ENCODE data around the gene DPP10.

The DPP10 gene

GRCh38 chr2:114940785-114941458, 498.5 kb downstream of the DPP10 start:
- Histone ChIP-seq H3K27ac (ENCODE audit: low read length) (no peak overlapping the region), H3K9me3 (ENCODE audit: insufficient read depth, low read length, severe bottlenecking) (no peaks in the 10 kb centered on the region), H3K9ac (ENCODE audit: low read depth, low read length) (no peak overlapping the region), H3K36me3 (ENCODE audit: insufficient read depth, low read length) (no peaks in the 10 kb centered on the region), H3K4me1 (ENCODE audit: insufficient read depth, low read length) (no peaks in the 10 kb centered on the region), H3K79me2 (ENCODE audit: insufficient read depth, low read length) (no peaks in the 10 kb centered on the region), H4K20me1 (ENCODE audit: insufficient read depth, low read length) (no peaks in the 10 kb centered on the region), H3K4me2 (ENCODE audit: insufficient read depth, low read length) (no peak overlapping the region), H2AFZ (ENCODE audit: low read depth, low read length) (no peak overlapping the region), H3K27me3 (ENCODE audit: insufficient read depth, low read length, poor library complexity) (no peaks in the 10 kb centered on the region), H3K4me3 (ENCODE audit: low read depth in 1 of 2, low read length in 2 of 2) (no peak overlapping the region)
- no peak for DNase-seq
- no peak for TF ChIP-seq EZH2 (IDR thresholded peaks at IDR 0.05; ENCODE audit: borderline replicate concordance, low read depth, low read length, severe bottlenecking)
- no peak for TF ChIP-seq CTCF (IDR thresholded peaks at IDR 0.05; ENCODE audit: borderline replicate concordance, extremely low read depth, low read length, poor library complexity, severe bottlenecking)
- no peak for ATAC-seq (ENCODE audit: insufficient read depth, low read depth)

- H3K9ac ChIP-seq (ENCODE audit: low read depth, low read length): no peak overlapping the region
- H3K36me3 ChIP-seq (ENCODE audit: insufficient read depth, low read length): no peaks in the 10 kb centered on the region
- H3K9me3 ChIP-seq (ENCODE audit: insufficient read depth, low read length, severe bottlenecking): no peaks in the 10 kb centered on the region
- ATAC-seq (ENCODE audit: insufficient read depth, low read depth) (no peak), DNase-seq (no peak)
- H3K79me2 ChIP-seq (ENCODE audit: insufficient read depth, low read length): no peaks in the 10 kb centered on the region
- no peaks in the 10 kb centered on the region for H4K20me1 ChIP-seq (ENCODE audit: insufficient read depth, low read length)
- no peaks in the 10 kb centered on the region for H3K27me3 ChIP-seq (ENCODE audit: insufficient read depth, low read length, poor library complexity)
- no peak overlapping the region for H3K27ac ChIP-seq (ENCODE audit: low read length)
- no peak overlapping the region for H3K4me2 ChIP-seq (ENCODE audit: insufficient read depth, low read length)
- no peaks in the 10 kb centered on the region for H3K4me1 ChIP-seq (ENCODE audit: insufficient read depth, low read length)
- no peak for TF ChIP-seq CTCF (IDR thresholded peaks at IDR 0.05; ENCODE audit: borderline replicate concordance, extremely low read depth, low read length, poor library complexity, severe bottlenecking)
- TF ChIP-seq EZH2 (IDR thresholded peaks at IDR 0.05; ENCODE audit: borderline replicate concordance, low read depth, low read length, severe bottlenecking): no peak
- H3K4me3 ChIP-seq (ENCODE audit: low read depth in 1 of 2, low read length in 2 of 2): no peak overlapping the region
- no peak overlapping the region for H2AFZ ChIP-seq (ENCODE audit: low read depth, low read length)
These were observed 506.9 kb downstream of the DPP10 start for GRCh38 chr2:114949228-114949804.

- no peak for DNase-seq
- Histone ChIP-seq H3K9ac (ENCODE audit: low read depth, low read length) (no peak overlapping the region), H3K79me2 (ENCODE audit: insufficient read depth, low read length) (no peaks in the 10 kb centered on the region), H2AFZ (ENCODE audit: low read depth, low read length) (no peak overlapping the region), H3K27ac (ENCODE audit: low read length) (no peak overlapping the region), H3K27me3 (ENCODE audit: insufficient read depth, low read length, poor library complexity) (no peaks in the 10 kb centered on the region), H3K9me3 (ENCODE audit: insufficient read depth, low read length, severe bottlenecking) (no peaks in the 10 kb centered on the region), H3K36me3 (ENCODE audit: insufficient read depth, low read length) (no peaks in the 10 kb centered on the region), H3K4me3 (ENCODE audit: low read depth in 1 of 2, low read length in 2 of 2) (no peak overlapping the region), H3K4me2 (ENCODE audit: insufficient read depth, low read length) (no peak overlapping the region), H3K4me1 (ENCODE audit: insufficient read depth, low read length) (no peaks in the 10 kb centered on the region), H4K20me1 (ENCODE audit: insufficient read depth, low read length) (no peaks in the 10 kb centered on the region)
- no peak for ATAC-seq (ENCODE audit: insufficient read depth, low read depth)
- TF ChIP-seq EZH2 (IDR thresholded peaks at IDR 0.05; ENCODE audit: borderline replicate concordance, low read depth, low read length, severe bottlenecking): no peak
- no peak for TF ChIP-seq CTCF (IDR thresholded peaks at IDR 0.05; ENCODE audit: borderline replicate concordance, extremely low read depth, low read length, poor library complexity, severe bottlenecking)
These were observed 517.9 kb downstream of the DPP10 start for GRCh38 chr2:114960389-114960788.

Measured in DND-41 (cell line).